K562 (cell line): ENCODE results near the gene COP1.

Experiments
- ARID4B ChIP-seq: sonication (generic); formaldehyde crosslinking; IDR thresholded peaks from 2 replicates; pipeline ENCODE4 v1.8.0; 2022; ENCODE audit warnings: mild to moderate bottlenecking, missing genetic modification reagents
- CTCF ChIP-seq, 3 experiments: IDR thresholded peaks in 2 of 3; conservative IDR thresholded peaks in 1 of 3; 2 replicates each; pipeline ENCODE4 v1.5.1; 2011 to 2012; ENCODE audit warnings: low read length in 3 of 3, mild to moderate bottlenecking in 3 of 3, control low read depth in 2 of 3, improper control_type of control experiment in 1 of 3, inconsistent platforms in 1 of 3, low read depth in 1 of 3, mixed read lengths in 1 of 3, moderate library complexity in 1 of 3; ENCODE audit not compliant: insufficient read depth in 2 of 3
- FOXA1 ChIP-seq: fragments of 450-650 bp; IDR thresholded peaks from 2 replicates; pipeline ENCODE4 v1.6.1; 2016; ENCODE audit warnings: mild to moderate bottlenecking, borderline replicate concordance
- ILK ChIP-seq: fragments of 450-650 bp; IDR thresholded peaks from 2 replicates; pipeline ENCODE4 v1.6.1; 2016; ENCODE audit warnings: missing genetic modification characterization, low read depth, mild to moderate bottlenecking, missing compliant biosample characterization, moderate library complexity, borderline replicate concordance
- JUN ChIP-seq, 2 experiments: sonication (generic) in 1 of 2; formaldehyde crosslinking in 1 of 2; IDR thresholded peaks; 2 replicates each; pipeline versions ENCODE4 v1.6.1 to v1.8.0; 2012 to 2022; ENCODE audit warnings: borderline replicate concordance in 2 of 2, mild to moderate bottlenecking in 2 of 2, improper control_type of control experiment in 1 of 2, low read depth in 1 of 2, low read length in 1 of 2, missing genetic modification reagents in 1 of 2
- NRF1 ChIP-seq, 2 experiments: fragments of 450-650 bp; IDR thresholded peaks in 1 of 2; conservative IDR thresholded peaks in 1 of 2; 2 replicates each; pipeline ENCODE4 v1.6.1; 2014; ENCODE audit warnings: mild to moderate bottlenecking in 2 of 2
- POLR2A ChIP-seq: fragments of 450-650 bp; conservative IDR thresholded peaks from 2 replicates; pipeline ENCODE4 v1.6.1; 2016
- ZNF644 ChIP-seq: fragments of 200-800 bp; sonication (Bioruptor generic); IDR thresholded peaks from 2 replicates; pipeline ENCODE4 v1.6.1; 2016; ENCODE audit warnings: low read depth, missing genetic modification characterization, missing compliant biosample characterization
- TF ChIP-seq, protein P1 (sequence below): fragments of 450-650 bp; IDR thresholded peaks from 2 replicates; pipeline ENCODE4 v1.6.1; 2016; ENCODE audit warnings: antibody characterized with exemption

DNA sequence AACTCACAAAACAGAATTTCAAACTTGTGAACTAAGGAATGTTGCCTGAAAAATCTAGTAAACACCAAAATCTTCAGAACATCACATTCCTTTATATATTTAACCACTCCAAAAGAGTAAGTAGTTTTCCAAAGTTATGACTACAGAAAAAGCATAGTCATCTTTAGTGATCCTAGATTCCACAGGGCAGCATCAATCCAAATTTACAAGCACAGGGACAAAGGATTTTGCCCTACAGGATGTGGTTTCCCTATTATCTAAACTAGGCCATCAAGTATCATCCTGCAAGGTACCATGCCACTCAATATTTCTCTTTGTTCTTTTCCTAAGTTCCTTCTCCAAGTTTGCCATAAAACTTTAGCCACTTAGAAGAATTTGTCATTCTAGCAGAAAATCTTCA, 33.0 kb downstream of the COP1 start:
- no peak for TF ChIP-seq ZNF644 (tag)
- TF ChIP-seq POLR2A = no peak
- no peak for TF ChIP-seq NRF1 (conservative IDR thresholded peaks at IDR 0.05 in 1 of 2, IDR thresholded peaks at IDR 0.05 in 1 of 2)
- TF ChIP-seq CTCF (IDR thresholded peaks at IDR 0.05 in 2 of 3, conservative IDR thresholded peaks at IDR 0.05 in 1 of 3; ENCODE audit: insufficient read depth in 2 of 3, low read depth in 1 of 3, low read length in 3 of 3) = no peak
- TF ChIP-seq, protein P1, sequence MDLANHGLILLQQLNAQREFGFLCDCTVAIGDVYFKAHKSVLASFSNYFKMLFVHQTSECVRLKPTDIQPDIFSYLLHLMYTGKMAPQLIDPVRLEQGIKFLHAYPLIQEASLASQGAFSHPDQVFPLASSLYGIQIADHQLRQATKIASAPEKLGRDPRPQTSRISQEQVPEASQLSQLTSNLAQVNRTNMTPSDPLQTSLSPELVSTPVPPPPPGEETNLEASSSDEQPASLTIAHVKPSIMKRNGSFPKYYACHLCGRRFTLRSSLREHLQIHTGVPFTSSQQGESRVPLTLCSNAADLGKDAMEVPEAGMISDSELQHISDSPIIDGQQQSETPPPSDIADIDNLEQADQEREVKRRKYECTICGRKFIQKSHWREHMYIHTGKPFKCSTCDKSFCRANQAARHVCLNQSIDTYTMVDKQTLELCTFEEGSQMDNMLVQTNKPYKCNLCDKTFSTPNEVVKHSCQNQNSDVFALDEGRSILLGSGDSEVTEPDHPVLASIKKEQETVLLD = no peak
- TF ChIP-seq ILK (tag) = no peak
- TF ChIP-seq FOXA1 = no peak
- TF ChIP-seq ARID4B = no peak
- TF ChIP-seq JUN (IDR thresholded peaks at IDR 0.05; ENCODE audit: borderline replicate concordance, low read depth, low read length) = no peak
- no peak for TF ChIP-seq JUN (CRISPR knock-in tag; IDR thresholded peaks at IDR 0.05; ENCODE audit: borderline replicate concordance)
